Measurements from ENCODE around the gene KRTAP10-5. TPM values are rescaled to one million over a fixed set of nuclear protein-coding genes. Genes with fewer than 3 reads are reported as not detected.
"Not testable (repeated sequence)": the region's sequence is repeated elsewhere in the genome, so short reads cannot be mapped to it uniquely, and the experiment has no call there.

The KRTAP10-5 gene
- not detected for polyA plus RNA-seq (2013)

DNA sequence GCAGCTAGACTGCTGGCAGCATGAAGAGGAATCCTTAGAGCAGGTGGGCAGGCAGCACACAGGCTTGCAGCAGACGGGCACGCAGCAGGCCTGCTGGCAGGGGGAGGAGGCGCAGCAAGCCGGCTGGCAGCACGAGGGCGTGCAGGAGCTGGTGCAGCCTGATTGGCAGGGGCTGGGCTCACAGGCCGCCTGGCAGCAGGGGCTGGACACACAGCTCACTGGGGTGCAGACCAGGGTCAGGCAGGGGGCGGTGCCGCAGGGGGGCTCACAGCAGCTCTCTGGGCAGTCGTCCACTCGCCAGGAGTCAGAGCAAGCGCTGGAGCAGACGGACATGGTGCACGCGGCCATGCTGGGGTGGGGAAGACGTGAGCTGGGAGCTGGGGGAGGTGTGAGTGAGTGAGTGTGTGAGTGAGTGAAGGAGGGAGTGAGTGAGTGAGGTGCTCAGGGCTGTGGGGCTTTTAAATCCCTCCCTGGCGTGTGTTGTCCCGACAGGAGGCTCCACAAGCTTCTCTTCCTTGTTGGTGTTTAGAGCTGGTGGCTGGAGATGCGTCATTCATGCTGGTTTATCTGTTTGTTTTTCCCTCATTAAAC, at the start of gene KRTAP10-5:
KRTAP10-5 (minus strand) TSS at position 374 of the 591 bp plus-strand sequence; CDS start at position 348, 26 bp downstream.
- 36% methylated on average over 7 of the region's 19 CpGs for WGBS (ENCODE audit: insufficient coverage)

DNA sequence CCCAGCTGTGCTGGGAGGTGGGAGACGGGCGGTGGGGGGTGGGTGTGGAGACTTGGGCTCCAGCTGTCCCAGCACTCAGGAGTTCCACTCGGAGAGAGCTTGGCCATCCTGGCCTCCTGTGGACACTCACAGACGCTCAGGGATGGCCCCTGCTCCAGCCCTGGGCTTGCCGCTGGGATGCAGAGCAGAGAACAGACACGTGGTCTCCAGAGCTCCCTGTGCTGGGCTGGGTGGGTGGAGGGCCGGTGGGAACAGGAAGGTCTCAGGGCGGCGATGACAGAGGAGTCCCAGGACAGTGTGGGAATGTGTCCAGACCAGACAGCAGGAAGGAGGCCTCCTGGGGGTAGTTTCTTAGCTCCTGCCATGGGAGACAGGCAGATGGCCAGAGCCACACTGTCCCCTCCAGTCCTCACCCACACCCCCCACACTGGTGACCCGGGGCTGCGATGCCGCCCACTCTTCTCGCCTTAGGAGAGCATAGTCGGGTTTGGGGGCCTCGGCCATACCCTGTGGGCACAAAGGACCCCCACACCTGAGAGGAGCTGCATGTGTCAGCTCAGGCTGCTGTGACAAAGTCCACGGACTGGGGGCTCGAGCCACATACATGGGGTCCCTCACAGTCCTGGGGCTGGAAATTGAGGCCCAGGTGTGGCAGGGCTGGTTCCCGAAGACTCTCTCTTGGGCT, 48.4 kb upstream of the KRTAP10-5 start:
- WGBS (ENCODE audit: insufficient coverage) = 88% methylated on average over 15 of the region's 18 CpGs
- peaks cover 4 to 40% (median 25%) of the 10 kb centered on the region in 5 experiments for H3K9me3 ChIP-seq (ENCODE audit: control extremely low read depth in 1 of 5, control insufficient read depth in 4 of 5, insufficient read depth in 2 of 5, low read depth in 1 of 5, low read length in 4 of 5)
- H3K27ac ChIP-seq (ENCODE audit: insufficient read depth in 1 of 2, low read depth in 1 of 2, low read length in 2 of 2, poor library complexity in 1 of 2, severe bottlenecking in 2 of 2) = no peak overlapping the region
- ChIA-PET CTCF (no interaction called here), POLR2A (no interaction called here)
- H3K27me3 ChIP-seq (replicated peaks in 2 of 5; ENCODE audit: control insufficient read depth in 4 of 5, insufficient read depth in 5 of 5, low read length in 4 of 5) = peaks cover 0 to 8% (median 0%) of the 10 kb centered on the region in 5 experiments
- H3K36me3 ChIP-seq (ENCODE audit: control insufficient read depth in 4 of 4, insufficient read depth in 4 of 4, low read length in 3 of 4) = no peaks in the 10 kb centered on the region
- H3K4me1 ChIP-seq (ENCODE audit: control extremely low read depth in 1 of 4, control insufficient read depth in 4 of 4, insufficient read depth in 4 of 4, low read length in 3 of 4) = no peaks in the 10 kb centered on the region
- no peak overlapping the region for H3K4me3 ChIP-seq (ENCODE audit: control insufficient read depth in 1 of 7, extremely low read depth in 1 of 7, insufficient read depth in 4 of 7, low read depth in 2 of 7, low read length in 6 of 7)
- no peak for DNase-seq

More for the DNA sequence above, at the start of gene KRTAP10-5:
- DNase-seq; POLR2A ChIA-PET; H3K27ac ChIP-seq (ENCODE audit: insufficient read depth in 1 of 2, low read depth in 1 of 2, low read length in 2 of 2, poor library complexity in 1 of 2, severe bottlenecking in 2 of 2); H3K36me3 ChIP-seq (ENCODE audit: control insufficient read depth in 4 of 4, insufficient read depth in 4 of 4, low read length in 3 of 4); H3K4me3 ChIP-seq (ENCODE audit: control insufficient read depth in 1 of 7, extremely low read depth in 1 of 7, insufficient read depth in 4 of 7, low read depth in 2 of 7, low read length in 6 of 7); CTCF ChIA-PET; H3K4me1 ChIP-seq (ENCODE audit: control extremely low read depth in 1 of 4, control insufficient read depth in 4 of 4, insufficient read depth in 4 of 4, low read length in 3 of 4): not testable (repeated sequence)
- Histone ChIP-seq H3K27me3 (replicated peaks in 2 of 5; ENCODE audit: control insufficient read depth in 4 of 5, insufficient read depth in 5 of 5, low read length in 4 of 5) (peaks cover 0 to 43% (median 0%) of the 10 kb centered on the region in 5 experiments), H3K9me3 (ENCODE audit: control extremely low read depth in 1 of 5, control insufficient read depth in 4 of 5, insufficient read depth in 2 of 5, low read depth in 1 of 5, low read length in 4 of 5) (peaks cover 2 to 30% (median 17%) of the 10 kb centered on the region in 5 experiments)

DNA sequence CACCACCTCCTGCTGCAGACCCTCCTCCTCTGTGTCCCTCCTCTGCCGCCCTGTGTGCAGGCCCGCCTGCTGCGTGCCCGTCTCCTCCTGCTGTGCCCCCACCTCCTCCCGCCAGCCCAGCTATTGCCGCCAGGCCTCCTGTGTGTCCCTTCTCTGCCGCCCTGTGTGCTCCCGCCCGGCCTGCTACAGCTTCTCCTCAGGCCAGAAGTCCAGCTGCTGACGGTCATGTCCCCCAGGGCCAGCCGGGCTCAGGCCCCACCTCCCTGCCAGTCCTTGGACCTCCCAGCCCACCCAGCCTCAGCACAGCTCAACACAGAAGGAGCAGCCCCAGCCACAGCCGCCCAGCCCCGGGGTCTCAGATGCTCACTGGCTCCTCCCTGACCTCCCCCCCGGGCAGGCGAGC, 47.4 kb upstream of the KRTAP10-5 start:
- H3K27ac ChIP-seq (ENCODE audit: insufficient read depth in 1 of 2, low read depth in 1 of 2, low read length in 2 of 2, poor library complexity in 1 of 2, severe bottlenecking in 2 of 2); H3K4me1 ChIP-seq (ENCODE audit: control extremely low read depth in 1 of 4, control insufficient read depth in 4 of 4, insufficient read depth in 4 of 4, low read length in 3 of 4); DNase-seq; H3K36me3 ChIP-seq (ENCODE audit: control insufficient read depth in 4 of 4, insufficient read depth in 4 of 4, low read length in 3 of 4); H3K27me3 ChIP-seq (replicated peaks in 2 of 5; ENCODE audit: control insufficient read depth in 4 of 5, insufficient read depth in 5 of 5, low read length in 4 of 5); CTCF ChIA-PET; H3K4me3 ChIP-seq (ENCODE audit: control insufficient read depth in 1 of 7, extremely low read depth in 1 of 7, insufficient read depth in 4 of 7, low read depth in 2 of 7, low read length in 6 of 7); POLR2A ChIA-PET: not testable (repeated sequence)
- 74% methylated on average over 5 of the region's 15 CpGs for WGBS (ENCODE audit: insufficient coverage)
- H3K9me3 ChIP-seq (ENCODE audit: control extremely low read depth in 1 of 5, control insufficient read depth in 4 of 5, insufficient read depth in 2 of 5, low read depth in 1 of 5, low read length in 4 of 5) = peaks cover 6 to 50% (median 28%) of the 10 kb centered on the region in 5 experiments

DNA sequence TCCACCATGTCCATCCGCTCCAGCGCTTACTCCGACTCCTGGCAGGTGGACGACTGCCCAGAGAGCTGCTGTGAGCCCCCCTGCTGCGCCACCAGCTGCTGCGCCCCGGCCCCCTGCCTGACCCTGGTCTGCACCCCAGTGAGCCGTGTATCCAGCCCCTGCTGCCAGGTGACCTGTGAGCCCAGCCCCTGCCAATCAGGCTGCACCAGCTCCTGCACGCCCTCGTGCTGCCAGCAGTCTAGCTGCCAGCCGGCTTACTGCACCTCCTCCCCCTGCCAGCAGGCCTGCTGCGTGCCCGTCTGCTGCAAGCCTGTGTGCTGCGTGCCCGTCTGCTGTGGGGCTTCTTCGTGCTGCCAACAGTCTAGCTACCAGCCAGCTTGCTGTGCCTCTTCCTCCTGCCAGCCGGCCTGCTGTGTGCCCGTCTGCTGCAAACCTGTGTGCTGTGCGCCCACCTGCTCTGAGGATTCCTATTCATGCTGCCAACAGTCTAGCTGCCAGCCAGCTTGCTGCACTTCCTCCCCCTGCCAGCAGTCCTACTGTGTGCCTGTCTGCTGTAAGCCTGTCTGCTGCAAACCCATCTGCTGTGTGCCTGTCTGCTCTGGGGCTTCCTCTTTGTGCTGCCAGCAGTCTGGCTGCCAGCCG, 46.9 kb upstream of the KRTAP10-5 start:
- POLR2A ChIA-PET; DNase-seq; CTCF ChIA-PET; H3K4me3 ChIP-seq (ENCODE audit: control insufficient read depth in 1 of 7, extremely low read depth in 1 of 7, insufficient read depth in 4 of 7, low read depth in 2 of 7, low read length in 6 of 7); H3K36me3 ChIP-seq (ENCODE audit: control insufficient read depth in 4 of 4, insufficient read depth in 4 of 4, low read length in 3 of 4); H3K27ac ChIP-seq (ENCODE audit: insufficient read depth in 1 of 2, low read depth in 1 of 2, low read length in 2 of 2, poor library complexity in 1 of 2, severe bottlenecking in 2 of 2); H3K4me1 ChIP-seq (ENCODE audit: control extremely low read depth in 1 of 4, control insufficient read depth in 4 of 4, insufficient read depth in 4 of 4, low read length in 3 of 4); H3K27me3 ChIP-seq (replicated peaks in 2 of 5; ENCODE audit: control insufficient read depth in 4 of 5, insufficient read depth in 5 of 5, low read length in 4 of 5): not testable (repeated sequence)
- WGBS (ENCODE audit: insufficient coverage) = 86% methylated on average over 11 of the region's 20 CpGs
- peaks cover 6 to 50% (median 30%) of the 10 kb centered on the region in 5 experiments for H3K9me3 ChIP-seq (ENCODE audit: control extremely low read depth in 1 of 5, control insufficient read depth in 4 of 5, insufficient read depth in 2 of 5, low read depth in 1 of 5, low read length in 4 of 5)

DNA sequence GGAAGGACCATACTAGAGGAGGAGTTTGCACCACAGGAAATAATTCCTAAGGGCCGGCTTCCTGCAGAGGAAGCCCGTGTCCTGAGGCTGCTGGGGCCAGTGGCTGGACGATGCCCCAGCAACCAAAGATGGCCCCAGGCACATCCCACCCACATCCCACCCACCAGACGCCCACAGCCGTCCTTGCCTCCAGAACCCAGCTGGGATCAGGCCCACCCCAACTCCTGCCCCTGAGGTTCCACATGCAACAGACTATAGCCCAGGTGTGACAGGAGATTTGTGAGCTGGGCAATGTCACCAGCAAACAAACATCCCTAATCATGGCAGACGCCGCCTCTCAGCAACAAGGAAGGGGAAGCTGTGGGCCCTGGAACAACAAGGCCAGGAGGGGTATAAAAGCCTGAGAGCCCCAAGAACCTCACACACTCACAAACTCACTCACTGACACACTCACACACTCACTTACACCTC, 46.3 kb upstream of the KRTAP10-5 start, which contains the start of gene KRTAP10-9:
KRTAP10-9 (plus strand) TSS at position 421 of the 471 bp plus-strand sequence. CDS start 79 bp downstream, outside the sequence.
- no peaks in the 10 kb centered on the region for H3K4me1 ChIP-seq (ENCODE audit: control extremely low read depth in 1 of 4, control insufficient read depth in 4 of 4, insufficient read depth in 4 of 4, low read length in 3 of 4)
- 59% methylated on average over 7 of the region's 7 CpGs for WGBS (ENCODE audit: insufficient coverage)
- DNase-seq = no peak
- ChIA-PET POLR2A (no interaction called here), CTCF (no interaction called here)
- no peak within 1 kb of the TSS for H3K4me3 ChIP-seq (ENCODE audit: control insufficient read depth in 1 of 7, extremely low read depth in 1 of 7, insufficient read depth in 4 of 7, low read depth in 2 of 7, low read length in 6 of 7)
- H3K36me3 ChIP-seq (ENCODE audit: control insufficient read depth in 4 of 4, insufficient read depth in 4 of 4, low read length in 3 of 4) = no peaks in the 10 kb centered on the region
- H3K27me3 ChIP-seq (replicated peaks in 2 of 5; ENCODE audit: control insufficient read depth in 4 of 5, insufficient read depth in 5 of 5, low read length in 4 of 5) = peaks cover 0 to 8% (median 0%) of the 10 kb centered on the region in 5 experiments
- peaks cover 6 to 48% (median 29%) of the 10 kb centered on the region in 5 experiments for H3K9me3 ChIP-seq (ENCODE audit: control extremely low read depth in 1 of 5, control insufficient read depth in 4 of 5, insufficient read depth in 2 of 5, low read depth in 1 of 5, low read length in 4 of 5)
- H3K27ac ChIP-seq (ENCODE audit: insufficient read depth in 1 of 2, low read depth in 1 of 2, low read length in 2 of 2, poor library complexity in 1 of 2, severe bottlenecking in 2 of 2) = no peak within 1 kb of the TSS

GRCh38 chr21:44626262-44626661, 45.9 kb upstream of the KRTAP10-5 start:
- POLR2A ChIA-PET = no interaction called here

GRCh38 chr21:44625756-44626155, 45.4 kb upstream of the KRTAP10-5 start:
- ChIA-PET POLR2A (no interaction called here), CTCF (no interaction called here)
- Histone ChIP-seq H3K9me3 (ENCODE audit: control extremely low read depth in 1 of 5, control insufficient read depth in 4 of 5, insufficient read depth in 2 of 5, low read depth in 1 of 5, low read length in 4 of 5) (peaks cover 4 to 46% (median 25%) of the 10 kb centered on the region in 5 experiments), H3K4me3 (ENCODE audit: control insufficient read depth in 1 of 7, extremely low read depth in 1 of 7, insufficient read depth in 4 of 7, low read depth in 2 of 7, low read length in 6 of 7) (no peak overlapping the region), H3K27ac (ENCODE audit: insufficient read depth in 1 of 2, low read depth in 1 of 2, low read length in 2 of 2, poor library complexity in 1 of 2, severe bottlenecking in 2 of 2) (no peak overlapping the region), H3K4me1 (ENCODE audit: control extremely low read depth in 1 of 4, control insufficient read depth in 4 of 4, insufficient read depth in 4 of 4, low read length in 3 of 4) (no peaks in the 10 kb centered on the region), H3K27me3 (replicated peaks in 2 of 5; ENCODE audit: control insufficient read depth in 4 of 5, insufficient read depth in 5 of 5, low read length in 4 of 5) (peaks cover 0 to 8% (median 0%) of the 10 kb centered on the region in 5 experiments), H3K36me3 (ENCODE audit: control insufficient read depth in 4 of 4, insufficient read depth in 4 of 4, low read length in 3 of 4) (no peaks in the 10 kb centered on the region)
- DNase-seq = no peak
- 83% methylated on average over 3 of the region's 7 CpGs for WGBS (ENCODE audit: insufficient coverage)

More at GRCh38 chr21:44626262-44626661, 45.9 kb upstream of the KRTAP10-5 start:
- no peak for DNase-seq
- Histone ChIP-seq H3K27me3 (replicated peaks in 2 of 5; ENCODE audit: control insufficient read depth in 4 of 5, insufficient read depth in 5 of 5, low read length in 4 of 5) (peaks cover 0 to 8% (median 0%) of the 10 kb centered on the region in 5 experiments), H3K27ac (ENCODE audit: insufficient read depth in 1 of 2, low read depth in 1 of 2, low read length in 2 of 2, poor library complexity in 1 of 2, severe bottlenecking in 2 of 2) (no peak overlapping the region), H3K4me3 (ENCODE audit: control insufficient read depth in 1 of 7, extremely low read depth in 1 of 7, insufficient read depth in 4 of 7, low read depth in 2 of 7, low read length in 6 of 7) (no peak overlapping the region), H3K9me3 (ENCODE audit: control extremely low read depth in 1 of 5, control insufficient read depth in 4 of 5, insufficient read depth in 2 of 5, low read depth in 1 of 5, low read length in 4 of 5) (peaks cover 4 to 47% (median 28%) of the 10 kb centered on the region in 5 experiments), H3K36me3 (ENCODE audit: control insufficient read depth in 4 of 4, insufficient read depth in 4 of 4, low read length in 3 of 4) (no peaks in the 10 kb centered on the region), H3K4me1 (ENCODE audit: control extremely low read depth in 1 of 4, control insufficient read depth in 4 of 4, insufficient read depth in 4 of 4, low read length in 3 of 4) (no peaks in the 10 kb centered on the region)
- WGBS (ENCODE audit: insufficient coverage) = 94% methylated on average over 10 of the region's 10 CpGs
- CTCF ChIA-PET = no interaction called here

Data from common myeloid progenitor, CD34-positive (primary cell).